Upper lobe of right lung (tissue), 1 donor: ENCODE results near the gene MGA. TPM values are rescaled to one million over a fixed set of nuclear protein-coding genes. Genes with fewer than 3 reads are reported as not detected.
A peak's percentile ranks its signal among the peaks of the same experiment; 100 is the strongest.

Source experiments
- ATAC-seq: fragments of 200-7000 bp; cut with Tn5 transposase; one replicate; pipeline ENCODE4 v1.9.1; 2020; ENCODE audit warnings: mild to moderate bottlenecking, moderate library complexity
- DNase-seq: peaks from one replicate; pipeline ENCODE4 v3.0.0-alpha.2; 2020
- H3K27ac ChIP-seq: fragments of 200-600 bp; one replicate; pipeline ENCODE4 v1.8.0; 2022
- H3K27me3 ChIP-seq: fragments of 200-600 bp; one replicate; pipeline ENCODE4 v1.8.0; 2022; ENCODE audit warnings: mild to moderate bottlenecking
- H3K36me3 ChIP-seq: fragments of 200-600 bp; one replicate; pipeline ENCODE4 v1.8.0; 2022
- H3K4me1 ChIP-seq: fragments of 200-600 bp; one replicate; pipeline ENCODE4 v1.8.0; 2022
- H3K4me3 ChIP-seq: fragments of 200-600 bp; one replicate; pipeline ENCODE4 v1.8.0; 2022; ENCODE audit warnings: mild to moderate bottlenecking
- H3K9me3 ChIP-seq: fragments of 200-600 bp; one replicate; pipeline ENCODE4 v1.8.0; 2022
- CTCF ChIP-seq: fragments of 200-600 bp; IDR thresholded peaks from one replicate; pipeline ENCODE4 v1.8.0; 2022; ENCODE audit warnings: antibody characterized with exemption
- intact Hi-C: fragments of 100-400 bp; cut with DNase I; formaldehyde crosslinking; loops from one replicate; pipeline ENCODE4 v1.11.0; 2022
- total RNA-seq: library from RNA; stranded (reverse); fragmentation: NEBNext Ultra II Directional; extraction: Animal tissue kit (Norgen Biotek cat#: 25700); gene quantifications from one replicate; pipeline ENCODE4 v1.2.1, GENCODE V29; 2021
- donor health status: DM: no; HTN: yes; CAD: no; lungs with severe emphysema.

The MGA gene
- total RNA-seq, 1 donor from 2014 or later = 39.2 TPM

- H3K4me1 ChIP-seq = peaks cover 29% of the 10 kb centered on the region
- no peak for TF ChIP-seq CTCF
- no peaks in the 10 kb centered on the region for H3K27me3 ChIP-seq
- no peaks in the 10 kb centered on the region for H3K36me3 ChIP-seq
- no peaks in the 10 kb centered on the region for H3K9me3 ChIP-seq
- DNase-seq (no peak), ATAC-seq (no peak)
- H3K27ac ChIP-seq = peak overlapping the region; percentile 5
- no peak overlapping the region for H3K4me3 ChIP-seq
- intact Hi-C loops = no loop called here
Measured at GRCh38 chr15:41790169-41790568, 130.0 kb downstream of the MGA start.

GRCh38 chr15:41790756-41791546 is 130.7 kb downstream of the MGA start:
- Histone ChIP-seq H3K4me3 (no peak overlapping the region), H3K27ac (peak overlapping the region; percentile 38), H3K4me1 (peaks cover 31% of the 10 kb centered on the region), H3K36me3 (no peaks in the 10 kb centered on the region), H3K9me3 (no peaks in the 10 kb centered on the region), H3K27me3 (no peaks in the 10 kb centered on the region)
- no peak for DNase-seq
- intact Hi-C loops = no loop called here
- peak; percentile 68 for ATAC-seq
- no peak for TF ChIP-seq CTCF

- H3K9me3 ChIP-seq = no peaks in the 10 kb centered on the region
- H3K27me3 ChIP-seq = no peaks in the 10 kb centered on the region
- peaks cover 36% of the 10 kb centered on the region for H3K4me1 ChIP-seq
- TF ChIP-seq CTCF = no peak
- H3K4me3 ChIP-seq = no peak overlapping the region
- H3K27ac ChIP-seq = peak overlapping the region; percentile 38
- intact Hi-C loops = no loop called here
- no peak for DNase-seq
- no peak for ATAC-seq
- no peaks in the 10 kb centered on the region for H3K36me3 ChIP-seq
Measured at GRCh38 chr15:41791547-41791937, 131.3 kb downstream of the MGA start.

GRCh38 chr15:41792000-41792637 is 131.9 kb downstream of the MGA start:
- Histone ChIP-seq H3K9me3 (no peaks in the 10 kb centered on the region), H3K27ac (no peak overlapping the region), H3K4me3 (no peak overlapping the region), H3K4me1 (peaks cover 41% of the 10 kb centered on the region), H3K27me3 (no peaks in the 10 kb centered on the region), H3K36me3 (no peaks in the 10 kb centered on the region)
- no peak for DNase-seq
- no peak for ATAC-seq
- intact Hi-C loops = no loop called here
- no peak for TF ChIP-seq CTCF

GRCh38 chr15:41794081-41794480 is 133.9 kb downstream of the MGA start:
- intact Hi-C loops = no loop called here
- TF ChIP-seq CTCF = no peak
- no peak overlapping the region for H3K27ac ChIP-seq
- no peak overlapping the region for H3K4me3 ChIP-seq
- H3K36me3 ChIP-seq = no peaks in the 10 kb centered on the region
- H3K27me3 ChIP-seq = no peaks in the 10 kb centered on the region
- ATAC-seq (no peak), DNase-seq (no peak)
- no peaks in the 10 kb centered on the region for H3K9me3 ChIP-seq
- peaks cover 36% of the 10 kb centered on the region for H3K4me1 ChIP-seq
